ENCODE results near the gene ALPP.

DNA sequence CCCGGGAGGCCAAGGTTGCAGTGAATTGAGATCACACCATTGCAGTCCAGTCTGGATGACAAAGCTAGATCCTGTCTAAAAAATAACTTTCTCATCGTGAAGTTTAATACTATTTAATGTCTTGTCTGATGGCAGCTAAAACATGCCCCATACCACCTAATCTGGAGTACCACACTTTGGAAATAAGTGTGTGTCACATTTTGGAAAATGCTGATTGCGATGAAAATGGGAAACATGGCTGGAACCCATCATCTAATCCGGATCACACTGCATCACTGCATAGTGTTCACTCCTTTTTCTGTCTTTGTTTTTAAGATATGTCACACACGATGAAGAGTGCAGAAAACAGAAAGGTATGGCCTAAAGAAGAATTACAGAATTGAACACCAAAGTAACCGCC is 31.2 kb upstream of the ALPP start:
- TF ChIP-seq YY1 (IDR thresholded peaks at IDR 0.05; ENCODE audit: insufficient read depth, insufficient read length) (no peak), SUZ12 (IDR thresholded peaks at IDR 0.05; ENCODE audit: extremely low read depth, insufficient read depth, insufficient read length) (no peak)

Measured in NT2/D1 (cell line).